C4-2B (cell line): Measurements from ENCODE around the gene C11orf21.

ENCODE experiments used
- CTCF ChIP-seq: fragments of 450-650 bp; conservative IDR thresholded peaks from 2 replicates; pipeline ENCODE4 v1.5.1; 2017; ENCODE audit warnings: mild to moderate bottlenecking
- ZFX ChIP-seq: fragments of 450-650 bp; IDR thresholded peaks from 2 replicates; pipeline ENCODE4 v1.6.1; 2017

- TF ChIP-seq CTCF (no peak), ZFX (no peak)
These were observed 16.4 kb upstream of the C11orf21 start for GRCh38 chr11:2318123-2318522.
